Anterior cingulate cortex (tissue), 58 donors: Measurements from ENCODE around the gene ADIPOQ.
"Not testable (repeated sequence)": the region's sequence is repeated elsewhere in the genome, so short reads cannot be mapped to it uniquely, and the experiment has no call there.

Experiments used
- DNase-seq, 58 donors: peaks; one replicate each; lab custom pipeline; 2025; lab: John Stamatoyannopoulos, UW

Gene ADIPOQ

GRCh38 chr3:186869253-186870100 is 27.0 kb downstream of the ADIPOQ start:
- no peak for DNase-seq

- DNase-seq: no peak
Observed at GRCh38 chr3:186870421-186871201, 28.1 kb downstream of the ADIPOQ start.

DNA sequence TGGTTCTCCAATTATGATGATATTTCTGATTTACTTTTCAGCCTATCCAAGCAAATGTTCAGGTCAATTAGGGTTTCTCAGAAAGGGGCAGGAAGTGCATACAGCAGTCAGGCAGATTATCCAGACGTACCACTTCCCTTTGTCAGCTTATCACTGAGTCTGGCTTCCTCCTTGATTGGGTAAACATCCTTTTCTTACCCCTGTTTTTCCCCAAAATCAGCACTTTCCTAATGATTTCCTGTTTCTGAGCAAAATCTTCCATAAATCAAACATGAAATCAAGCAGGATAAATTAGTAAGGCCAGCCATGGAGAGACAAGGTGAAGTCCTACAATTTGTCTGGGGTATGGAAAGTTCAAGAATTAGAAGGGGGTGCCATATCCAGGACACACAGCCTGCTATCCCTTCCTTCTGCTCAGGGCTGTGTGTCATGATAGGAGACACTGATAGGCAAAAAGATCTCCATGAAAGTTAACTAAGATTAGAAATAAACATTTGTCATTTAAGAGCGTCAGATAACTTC is 29.0 kb downstream of the ADIPOQ start:
- DNase-seq: no peak

DNA sequence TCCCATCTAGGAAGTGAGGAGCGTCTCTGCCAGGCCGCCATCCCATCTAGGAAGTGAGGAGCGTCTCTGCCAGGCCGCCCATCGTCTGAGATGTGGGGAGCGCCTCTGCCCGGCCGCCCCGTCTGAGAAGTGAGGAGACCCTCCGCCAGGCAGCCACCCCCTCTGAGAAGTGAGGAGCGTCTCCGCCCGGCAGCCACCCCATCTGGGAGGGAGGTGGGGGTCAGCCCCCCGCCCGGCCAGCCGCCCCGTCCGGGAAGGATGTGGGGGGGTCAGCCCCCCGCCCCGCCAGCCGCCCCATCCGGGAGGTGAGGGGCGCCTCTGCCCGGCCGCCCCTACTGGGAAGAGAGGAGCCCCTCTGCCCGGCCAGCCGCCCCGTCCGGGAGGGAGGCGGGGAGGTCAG is 31.3 kb downstream of the ADIPOQ start:
- not testable (repeated sequence) for DNase-seq

DNA sequence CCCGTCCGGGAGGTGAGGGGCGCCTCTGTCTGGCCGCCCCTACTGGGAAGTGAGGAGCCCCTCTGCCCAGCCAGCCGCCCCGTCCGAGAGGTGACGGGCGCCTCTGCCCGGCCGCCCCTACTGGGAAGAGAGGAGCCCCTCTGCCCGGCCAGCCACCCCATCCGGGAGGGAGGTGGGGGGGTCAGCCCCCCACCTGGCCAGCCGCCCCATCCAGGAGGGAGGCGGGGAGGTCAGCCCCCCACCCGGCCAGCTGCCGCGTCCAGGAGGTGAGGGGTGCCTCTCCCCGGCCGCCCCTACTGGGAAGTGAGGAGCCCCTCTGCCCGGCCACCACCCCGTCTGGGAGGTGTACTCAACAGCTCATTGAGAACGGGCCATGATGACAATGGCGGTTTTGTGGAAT is 31.7 kb downstream of the ADIPOQ start:
- not testable (repeated sequence) for DNase-seq

- DNase-seq: not testable (repeated sequence)
Observed at GRCh38 chr3:186874841-186875240, 32.3 kb downstream of the ADIPOQ start.

DNA sequence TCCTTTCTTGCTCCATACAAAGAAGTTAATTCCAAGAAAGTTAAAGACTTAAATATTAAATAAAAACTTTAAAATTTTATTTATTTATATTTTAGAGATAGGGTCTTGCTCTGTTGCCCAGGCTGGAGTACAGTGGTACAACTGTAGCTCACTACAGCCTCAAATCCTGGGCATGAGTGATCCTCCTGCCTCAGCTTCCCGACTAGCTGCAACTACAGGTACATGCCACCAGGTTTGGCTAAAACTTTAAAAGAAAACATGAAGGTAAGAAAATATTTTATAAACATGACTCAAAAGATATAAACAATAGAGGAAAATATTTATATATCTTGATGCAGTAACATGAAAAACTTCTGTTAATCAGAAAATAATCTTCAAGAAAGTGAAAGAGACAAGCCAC is 33.2 kb downstream of the ADIPOQ start:
- DNase-seq: no peak

DNA sequence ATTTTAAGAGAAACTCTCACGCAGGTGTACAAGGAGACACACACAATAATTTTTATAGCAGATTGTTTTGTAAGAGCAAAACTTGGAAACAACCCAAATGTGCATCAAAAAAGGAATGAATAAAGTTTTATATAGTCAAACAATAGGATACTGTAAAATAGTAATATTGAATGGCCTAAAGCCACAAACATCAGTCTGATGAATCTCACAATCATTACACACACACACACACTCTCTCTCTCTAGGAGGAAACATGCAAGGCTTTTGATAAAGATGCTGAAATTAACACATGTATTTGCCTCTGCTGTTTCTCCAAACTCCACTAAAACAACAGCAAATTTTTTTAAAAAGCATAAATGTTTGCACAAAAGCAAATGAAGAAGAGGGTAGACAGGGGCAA is 37.3 kb downstream of the ADIPOQ start:
- DNase-seq: no peak

GRCh38 chr3:186880406-186880805 is 37.9 kb downstream of the ADIPOQ start:
- DNase-seq: no peak

- no peak for DNase-seq
Observed at GRCh38 chr3:186882150-186882524, 39.6 kb downstream of the ADIPOQ start.

GRCh38 chr3:186882881-186883685 is 40.6 kb downstream of the ADIPOQ start:
- DNase-seq: no peak

DNA sequence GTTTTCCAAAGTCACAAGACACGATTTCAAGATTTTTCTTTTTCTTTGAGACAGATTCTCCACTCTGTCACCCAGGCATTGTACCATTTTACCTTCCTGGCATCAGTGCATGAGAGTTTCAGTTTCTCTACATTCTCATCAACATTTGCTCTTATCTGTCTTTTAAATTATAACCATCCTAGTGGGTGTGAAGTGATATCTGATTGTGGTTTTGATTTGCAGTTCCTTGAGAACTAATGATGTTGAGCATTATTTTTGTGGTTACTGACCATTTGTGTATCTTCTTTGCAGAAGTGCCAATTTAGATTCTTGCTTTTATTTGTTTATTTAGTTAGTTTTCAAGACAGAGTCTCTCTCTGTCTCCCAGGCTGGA is 41.2 kb downstream of the ADIPOQ start:
- DNase-seq: no peak

GRCh38 chr3:186884868-186885267 is 42.4 kb downstream of the ADIPOQ start:
- not testable (repeated sequence) for DNase-seq

DNA sequence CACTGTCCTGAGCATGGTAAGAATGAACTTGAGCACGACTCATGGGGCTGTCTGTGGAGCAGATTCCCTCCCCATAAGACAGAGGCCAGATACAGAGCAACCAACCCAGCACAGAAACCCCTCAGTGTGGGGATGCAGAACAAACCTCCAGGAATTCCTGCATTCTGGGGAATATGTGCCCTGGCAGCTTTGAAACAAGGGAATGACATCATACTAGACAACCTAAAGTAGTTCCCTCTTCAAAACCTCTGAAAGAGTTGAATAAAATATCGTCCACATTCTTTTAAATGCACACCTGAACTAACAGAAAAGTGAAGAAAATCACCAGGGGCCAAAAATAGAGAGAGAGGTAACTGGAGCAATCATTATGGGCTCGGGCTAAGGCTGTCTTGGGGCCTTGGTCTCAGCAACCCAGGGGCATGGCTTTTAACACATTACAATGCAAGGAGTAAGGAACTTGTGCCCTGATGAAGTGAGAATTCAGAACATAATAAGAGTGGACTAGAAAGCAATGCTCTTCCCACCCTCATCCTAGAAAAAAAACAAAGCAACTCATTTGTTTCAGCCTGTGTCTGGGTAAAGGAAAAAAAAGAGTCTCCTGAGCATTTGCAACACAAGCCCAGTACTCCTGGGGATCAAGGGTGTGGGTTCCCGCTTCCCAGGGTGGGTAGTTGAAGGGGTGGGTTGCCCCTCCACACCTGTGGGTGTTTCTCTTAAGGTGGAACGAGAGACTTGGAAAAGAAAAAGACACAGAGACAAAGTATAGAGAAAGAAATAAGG is 43.9 kb downstream of the ADIPOQ start:
- no peak for DNase-seq

DNA sequence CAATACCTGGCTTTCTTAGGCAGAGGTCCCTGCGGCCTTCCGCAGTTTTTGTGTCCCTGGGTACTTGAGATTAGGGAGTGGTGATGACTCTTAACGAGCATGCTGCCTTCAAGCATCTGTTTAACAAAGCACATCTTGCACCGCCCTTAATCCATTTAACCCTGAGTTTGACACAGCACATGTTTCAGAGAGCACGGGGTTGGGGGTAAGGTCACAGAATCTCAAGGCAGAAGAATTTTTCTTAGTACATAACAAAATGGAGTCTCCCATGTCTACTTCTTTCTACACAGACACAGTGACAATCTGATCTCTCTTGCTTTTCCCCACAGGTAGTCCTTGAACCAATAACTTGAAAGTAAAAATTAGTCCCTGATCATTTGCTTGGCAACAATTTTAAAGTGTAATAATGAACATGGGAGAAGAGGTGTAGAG is 45.0 kb downstream of the ADIPOQ start:
- DNase-seq: not testable (repeated sequence)

GRCh38 chr3:186888569-186888968 is 46.1 kb downstream of the ADIPOQ start:
- DNase-seq: no peak

GRCh38 chr3:186889698-186890097 is 47.2 kb downstream of the ADIPOQ start:
- DNase-seq: not testable (repeated sequence)

- DNase-seq: no peak
Observed at GRCh38 chr3:186890911-186891310, 48.4 kb downstream of the ADIPOQ start.

DNA sequence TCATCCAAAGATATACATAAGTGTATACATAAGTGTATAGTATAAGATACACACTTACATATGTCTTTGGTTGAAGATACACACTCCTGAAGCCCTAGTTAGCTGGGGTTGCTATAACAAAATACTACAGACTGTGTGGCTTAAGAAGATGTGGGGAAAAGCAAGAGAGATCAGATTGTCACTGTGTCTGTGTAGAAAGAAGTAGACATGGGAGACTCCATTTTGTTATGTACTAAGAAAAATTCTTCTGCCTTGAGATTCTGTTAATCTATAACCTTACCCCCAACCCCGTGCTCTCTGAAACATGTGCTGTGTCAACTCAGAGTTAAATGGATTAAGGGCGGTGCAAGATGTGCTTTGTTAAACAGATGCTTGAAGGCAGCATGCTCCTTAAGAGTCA is 50.6 kb downstream of the ADIPOQ start:
- not testable (repeated sequence) for DNase-seq

- DNase-seq: no peak
Observed at GRCh38 chr3:186895406-186895805, 52.9 kb downstream of the ADIPOQ start.
